ENCODE results near the gene STAC3.

DNA sequence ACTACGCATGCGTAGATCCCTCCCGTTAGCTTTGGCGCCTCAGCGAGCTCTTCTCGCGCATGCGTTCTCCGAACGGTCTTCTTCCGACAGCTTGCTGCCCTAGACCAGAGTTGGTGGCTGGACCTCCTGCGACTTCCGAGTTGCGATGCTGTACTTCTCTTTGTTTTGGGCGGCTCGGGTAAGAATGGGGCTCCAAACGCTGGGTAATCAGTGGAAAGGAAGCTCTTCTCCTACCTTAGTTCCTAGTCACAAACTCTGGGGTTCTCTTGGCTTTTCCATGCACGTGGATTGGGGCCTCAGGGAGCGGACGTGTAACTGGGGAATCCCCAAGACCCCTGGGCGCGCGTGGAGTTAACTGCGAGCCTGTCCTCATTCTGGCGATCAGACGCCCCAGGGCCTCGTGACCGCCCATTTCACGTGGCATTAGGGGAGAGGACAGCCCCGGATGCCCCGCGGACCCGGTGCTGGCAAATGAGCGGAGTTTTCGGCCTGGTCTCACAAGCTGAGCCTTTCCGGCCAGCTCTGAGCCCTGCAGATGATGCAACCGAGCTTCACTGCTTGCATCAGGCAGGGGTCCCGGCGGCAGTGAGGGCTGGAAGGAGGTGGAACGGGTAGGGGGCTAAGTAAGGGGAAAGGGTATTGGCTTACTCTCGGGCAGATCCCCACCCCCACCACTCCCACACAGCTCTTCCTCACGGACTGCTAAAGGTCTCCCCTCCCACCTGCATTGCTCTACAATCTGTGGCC is 21.2 kb downstream of the STAC3 start, which contains the start of gene SHMT2:
- TF ChIP-seq, protein P1, sequence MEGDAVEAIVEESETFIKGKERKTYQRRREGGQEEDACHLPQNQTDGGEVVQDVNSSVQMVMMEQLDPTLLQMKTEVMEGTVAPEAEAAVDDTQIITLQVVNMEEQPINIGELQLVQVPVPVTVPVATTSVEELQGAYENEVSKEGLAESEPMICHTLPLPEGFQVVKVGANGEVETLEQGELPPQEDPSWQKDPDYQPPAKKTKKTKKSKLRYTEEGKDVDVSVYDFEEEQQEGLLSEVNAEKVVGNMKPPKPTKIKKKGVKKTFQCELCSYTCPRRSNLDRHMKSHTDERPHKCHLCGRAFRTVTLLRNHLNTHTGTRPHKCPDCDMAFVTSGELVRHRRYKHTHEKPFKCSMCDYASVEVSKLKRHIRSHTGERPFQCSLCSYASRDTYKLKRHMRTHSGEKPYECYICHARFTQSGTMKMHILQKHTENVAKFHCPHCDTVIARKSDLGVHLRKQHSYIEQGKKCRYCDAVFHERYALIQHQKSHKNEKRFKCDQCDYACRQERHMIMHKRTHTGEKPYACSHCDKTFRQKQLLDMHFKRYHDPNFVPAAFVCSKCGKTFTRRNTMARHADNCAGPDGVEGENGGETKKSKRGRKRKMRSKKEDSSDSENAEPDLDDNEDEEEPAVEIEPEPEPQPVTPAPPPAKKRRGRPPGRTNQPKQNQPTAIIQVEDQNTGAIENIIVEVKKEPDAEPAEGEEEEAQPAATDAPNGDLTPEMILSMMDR (IDR thresholded peaks at IDR 0.05) = no peak
- TF ChIP-seq POLR2A (IDR thresholded peaks at IDR 0.05) = peak in 1 of 2 donors; percentile 23
